Hematopoietic multipotent progenitor cell treated with erythropoietin and hydrocortisone succinate and interleukin-3 and kit ligand, for 6 days (in vitro differentiated cells): ENCODE results near the gene SLIT3.

Experiments used
- DNase-seq: peaks from one replicate; pipeline ENCODE4 v3.0.0-alpha.2; 2015

Gene SLIT3

DNA sequence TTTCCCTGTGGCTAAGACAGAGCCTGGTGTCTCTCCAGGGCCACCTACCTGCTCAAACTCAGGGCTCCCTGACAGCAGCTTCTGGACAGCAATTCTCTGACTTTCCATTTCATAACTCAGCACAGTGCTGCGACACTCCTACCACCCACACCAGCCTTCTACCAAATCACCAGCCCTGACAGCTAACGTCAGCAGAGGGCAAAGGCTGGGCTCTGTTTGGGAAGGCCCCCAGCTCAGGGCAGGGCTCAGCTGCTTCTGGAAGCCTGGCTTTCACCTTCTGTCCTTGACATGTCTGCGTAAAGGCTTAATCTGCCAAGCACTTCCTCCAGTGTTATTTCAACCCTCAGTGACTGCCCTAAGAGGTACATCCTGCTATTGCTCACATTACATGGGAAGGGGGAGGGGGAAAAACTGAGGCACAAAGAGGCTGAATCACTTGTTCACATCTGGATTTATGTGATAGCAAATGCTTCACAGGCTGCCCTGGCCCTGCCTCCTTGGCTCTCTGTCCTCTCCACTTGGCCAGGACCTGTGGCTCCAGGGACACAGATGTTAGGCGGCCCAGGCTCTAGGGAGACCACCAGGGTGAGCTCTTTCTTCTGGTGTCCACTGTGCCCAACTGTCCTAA lies 619.3 kb downstream of the SLIT3 start:
- no peak for DNase-seq

DNA sequence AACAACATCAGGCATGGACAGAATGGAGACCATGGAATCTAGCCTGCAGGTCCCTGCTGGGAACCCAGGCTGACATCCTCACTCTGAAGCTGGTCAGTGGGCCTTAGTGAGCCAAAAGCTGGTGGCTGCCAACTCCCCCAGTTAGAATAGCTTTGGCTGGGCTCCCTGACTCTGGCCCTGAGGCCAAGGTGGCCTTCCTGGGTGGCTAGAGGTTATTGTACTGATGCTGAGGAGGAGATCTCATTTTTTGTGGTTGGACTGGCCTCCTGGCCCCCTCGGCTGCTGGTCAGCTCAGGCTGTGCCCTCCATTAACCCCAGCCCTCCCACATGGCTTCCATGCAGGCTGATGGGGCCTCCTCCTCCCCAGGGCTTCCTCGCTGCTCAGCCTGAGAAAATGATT lies 620.5 kb downstream of the SLIT3 start:
- no peak for DNase-seq

DNA sequence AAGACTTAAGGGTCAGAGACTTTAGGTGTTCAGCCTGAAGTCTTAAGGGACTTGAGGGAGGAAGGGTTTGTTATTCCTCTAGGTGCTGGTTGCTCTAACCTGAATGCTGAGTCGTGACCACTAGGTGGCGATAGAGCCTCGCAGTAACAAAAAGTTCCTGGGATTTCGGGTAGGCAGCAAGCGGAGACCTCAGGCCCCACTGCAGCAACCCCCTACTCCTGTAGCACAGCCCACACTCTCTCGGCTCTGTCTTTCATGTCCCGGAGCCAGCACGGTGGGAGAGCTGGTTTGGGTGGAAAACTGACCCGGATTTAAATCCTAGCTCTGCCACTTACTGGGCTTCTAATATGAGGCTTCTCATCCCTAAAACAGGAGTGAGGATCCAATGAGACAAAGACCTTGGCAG lies 621.4 kb downstream of the SLIT3 start:
- DNase-seq, result peak; percentile 82

DNA sequence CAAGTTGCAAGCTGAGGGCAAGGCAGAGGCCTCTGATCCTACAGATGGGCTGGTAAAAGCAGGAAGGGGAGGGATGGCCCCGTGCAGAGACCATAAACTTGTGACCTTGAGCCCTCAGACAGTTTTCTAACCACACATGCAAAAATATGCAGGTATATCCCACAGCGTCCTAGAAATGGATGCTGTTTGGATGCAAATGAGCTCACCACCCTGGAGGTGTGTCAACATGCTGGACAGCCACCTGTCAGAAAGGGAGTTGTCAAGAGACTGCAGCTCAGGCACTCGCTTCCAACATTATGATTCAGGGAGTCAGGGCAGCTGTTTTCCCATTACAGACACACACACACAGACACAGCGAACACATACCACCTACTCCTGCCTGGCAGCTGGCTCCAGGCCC lies 624.4 kb downstream of the SLIT3 start:
- DNase-seq, result no peak

DNA sequence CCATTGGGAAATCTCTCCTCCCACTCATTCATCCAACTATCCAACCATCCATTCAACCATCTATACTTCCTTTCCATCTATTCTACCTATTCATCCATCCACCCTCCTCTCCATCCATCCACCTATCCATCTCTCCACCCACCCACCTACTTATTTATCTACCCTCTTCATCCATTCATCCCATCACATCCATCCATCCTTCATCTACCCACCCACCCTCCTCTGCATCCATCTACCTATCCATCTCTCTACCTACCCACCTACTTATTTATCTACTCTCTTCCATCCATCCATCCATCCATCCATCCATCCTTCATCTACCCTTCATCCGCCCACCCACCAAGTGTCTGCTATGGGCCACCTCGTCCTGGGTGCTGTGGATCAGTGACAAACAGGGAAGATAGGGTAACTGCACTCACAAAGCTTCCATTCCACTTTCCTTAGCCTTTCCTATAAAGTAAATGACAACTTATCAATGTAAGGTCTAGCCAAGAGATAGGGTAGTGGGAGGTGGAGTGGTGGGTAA lies 625.0 kb downstream of the SLIT3 start:
- DNase-seq, result no peak

GRCh38 chr5:168674893-168675482 lies 626.0 kb downstream of the SLIT3 start:
- no peak for DNase-seq

GRCh38 chr5:168672888-168673287 lies 628.1 kb downstream of the SLIT3 start:
- no peak for DNase-seq

- no peak for DNase-seq
These were observed 628.9 kb downstream of the SLIT3 start for GRCh38 chr5:168672016-168672415.

DNA sequence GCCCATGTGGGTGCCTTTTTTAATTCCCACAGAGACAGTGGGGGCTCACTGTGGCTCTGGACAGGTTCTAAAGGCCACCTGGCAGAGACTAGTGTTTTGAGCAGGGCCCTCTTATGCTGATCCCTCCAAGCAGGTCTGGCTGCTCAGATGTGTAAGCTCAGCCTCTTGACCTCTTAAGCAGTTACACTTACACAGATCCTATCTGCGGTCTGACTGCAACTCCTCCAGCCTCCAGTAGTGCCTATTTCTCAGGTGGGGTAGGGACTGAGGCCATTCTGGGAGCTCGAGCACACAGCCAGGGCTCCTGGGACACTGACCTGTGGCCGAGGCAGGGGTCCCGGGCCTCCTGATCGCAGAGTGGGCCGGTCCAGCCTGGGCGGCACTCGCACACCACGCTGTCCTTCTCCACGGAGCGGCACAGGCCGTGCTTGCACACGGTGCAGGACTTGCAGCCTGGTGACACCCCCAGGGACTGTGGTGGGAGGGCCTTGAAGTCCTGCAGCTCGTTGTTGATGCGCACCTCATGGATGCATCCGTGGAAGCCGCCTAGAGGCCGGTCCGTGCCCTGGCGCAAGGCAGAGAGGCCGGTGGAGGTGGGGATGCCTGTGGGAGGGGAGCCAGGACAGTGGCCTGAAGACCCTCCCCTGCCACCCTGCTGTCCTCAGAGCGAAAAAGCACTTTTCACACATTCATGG lies 629.9 kb downstream of the SLIT3 start:
- no peak for DNase-seq

GRCh38 chr5:168669668-168670378 lies 631.1 kb downstream of the SLIT3 start:
- DNase-seq, result no peak

DNA sequence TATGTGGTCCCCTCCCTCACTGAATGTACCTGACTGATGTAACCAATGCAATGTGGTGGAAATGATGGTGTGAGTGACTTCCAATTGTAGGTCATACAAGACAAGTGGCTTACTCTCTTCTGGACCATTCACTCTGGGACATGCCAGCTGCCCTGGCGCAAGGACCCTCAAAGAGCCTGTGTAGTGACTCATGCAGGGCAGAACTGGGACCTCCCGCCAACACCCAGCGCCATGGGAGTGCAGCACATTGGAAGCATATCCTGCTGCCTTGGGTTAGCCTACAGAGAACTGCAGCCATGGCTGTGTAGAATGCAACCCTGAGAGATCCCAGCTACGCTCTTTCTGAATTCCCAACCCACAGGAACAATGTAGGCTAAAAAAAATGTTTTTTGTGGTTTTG lies 631.8 kb downstream of the SLIT3 start:
- DNase-seq, result no peak

- DNase-seq, result no peak
These were observed 632.9 kb downstream of the SLIT3 start for GRCh38 chr5:168668078-168668477.

DNA sequence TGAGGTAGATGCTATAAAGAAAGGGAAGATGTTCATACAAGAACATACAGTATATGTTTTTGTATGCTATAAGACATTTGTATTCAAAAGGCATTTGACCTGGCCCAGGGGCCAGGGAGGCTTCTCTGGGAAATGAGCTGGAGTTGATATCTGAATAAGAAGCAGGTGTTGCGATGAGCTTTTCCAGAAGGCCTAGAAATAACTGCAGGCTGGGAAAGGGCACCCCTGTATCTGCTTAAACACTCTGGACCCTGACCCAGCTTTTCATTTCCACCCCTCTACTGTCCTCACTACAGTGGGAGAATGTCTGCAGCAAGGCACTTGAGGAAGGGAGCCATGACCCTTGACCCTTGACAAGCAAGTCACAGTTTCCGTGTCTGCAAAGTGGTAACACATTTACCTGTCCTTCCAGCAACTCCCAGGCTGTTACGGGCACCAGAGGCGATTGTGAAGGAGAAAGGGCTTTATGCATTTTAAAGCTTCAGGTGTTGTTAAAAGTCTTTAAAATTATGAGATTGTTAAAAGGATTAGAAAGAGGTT lies 633.6 kb downstream of the SLIT3 start:
- DNase-seq, result no peak

DNA sequence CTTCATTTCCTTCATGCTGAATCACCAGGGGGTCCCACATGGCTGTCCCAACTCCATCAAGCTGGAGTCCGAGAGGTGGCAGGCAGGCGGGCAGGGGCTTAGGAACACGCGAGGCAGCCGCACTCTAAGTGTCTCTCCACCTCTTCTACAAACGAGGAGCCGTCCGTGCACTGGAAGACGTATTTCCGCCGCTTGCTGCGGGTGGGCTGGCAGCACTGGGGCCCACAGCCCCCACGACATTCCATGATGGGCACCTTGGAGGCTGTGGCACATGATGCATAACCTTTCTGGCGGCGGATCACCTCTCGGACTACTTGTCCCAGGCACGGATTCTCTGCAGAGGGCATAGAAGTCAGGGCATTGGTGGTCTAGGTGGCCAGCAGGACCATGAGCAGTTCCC lies 634.6 kb downstream of the SLIT3 start:
- no peak for DNase-seq

- DNase-seq, result no peak
These were observed 637.5 kb downstream of the SLIT3 start for GRCh38 chr5:168663276-168664004.

DNA sequence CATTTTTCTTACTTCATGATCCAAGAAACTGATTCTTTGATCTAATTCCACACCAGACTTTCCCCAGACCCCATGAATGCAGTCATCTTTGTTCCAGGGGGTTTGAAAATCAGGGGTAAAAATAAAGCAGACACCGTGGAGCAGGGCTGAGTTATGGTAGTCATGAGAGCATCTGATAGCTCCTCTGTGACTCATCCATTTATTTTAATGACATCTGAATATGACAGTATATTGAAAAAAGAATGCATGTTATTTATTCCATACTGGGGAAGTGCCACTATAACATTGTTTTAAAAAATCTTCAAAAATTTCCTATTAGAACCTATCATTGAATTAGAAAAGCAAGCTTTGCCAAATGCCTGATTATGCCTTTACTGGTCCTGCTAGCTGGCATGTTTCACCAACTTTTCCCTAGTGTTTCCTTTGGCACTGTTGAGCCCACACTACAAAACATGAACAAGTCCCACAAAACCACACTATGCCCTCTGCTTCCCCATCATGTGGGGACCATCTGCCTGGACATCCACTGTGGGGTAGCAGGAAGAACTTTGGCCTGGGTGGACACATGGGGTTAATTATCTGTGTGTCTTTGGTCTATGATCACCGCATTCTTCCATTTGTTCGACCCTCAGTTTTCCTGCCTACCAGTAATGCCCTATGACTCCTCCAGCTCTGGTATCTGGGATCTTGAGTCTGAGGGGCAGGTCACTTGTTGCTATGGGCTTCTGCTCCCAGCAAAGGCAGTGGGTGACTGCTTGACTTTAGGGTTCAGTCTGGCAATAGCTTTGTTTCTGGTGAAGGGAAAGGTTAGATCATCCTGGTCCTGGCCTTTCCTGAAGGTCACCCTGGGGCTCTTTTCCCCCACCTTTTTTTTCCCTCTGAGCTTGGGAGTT lies 639.1 kb downstream of the SLIT3 start:
- DNase-seq, result no peak

- no peak for DNase-seq
These were observed 640.2 kb downstream of the SLIT3 start for GRCh38 chr5:168660691-168661090.

DNA sequence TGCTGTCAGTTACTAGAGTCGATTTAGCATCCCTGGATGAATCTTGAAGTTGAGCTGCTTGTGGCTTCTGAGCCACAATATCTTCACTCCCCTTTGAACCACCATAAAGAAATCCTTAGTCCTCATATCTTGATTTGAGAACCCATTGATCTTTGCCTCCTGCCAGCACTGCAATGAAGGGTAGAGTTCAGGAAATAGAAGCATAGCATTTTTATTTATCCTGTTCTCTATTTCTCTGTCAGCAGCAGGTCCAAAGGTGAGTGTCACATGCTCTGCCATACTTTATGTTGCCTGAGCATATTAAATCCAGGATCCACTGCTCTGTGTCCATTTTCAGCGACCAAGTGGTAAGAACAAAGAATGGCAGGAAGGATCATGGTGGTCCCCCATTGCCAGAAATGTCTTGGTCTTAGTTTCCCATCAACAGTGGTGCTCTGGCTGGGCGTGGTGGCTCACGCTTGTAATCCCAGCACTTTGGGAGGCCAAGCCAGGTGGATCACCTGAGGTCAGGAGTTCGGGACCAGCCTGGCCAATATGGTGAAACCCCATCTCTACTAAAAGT lies 641.6 kb downstream of the SLIT3 start:
- no peak for DNase-seq

- no peak for DNase-seq
These were observed 642.5 kb downstream of the SLIT3 start for GRCh38 chr5:168658394-168658793.

DNA sequence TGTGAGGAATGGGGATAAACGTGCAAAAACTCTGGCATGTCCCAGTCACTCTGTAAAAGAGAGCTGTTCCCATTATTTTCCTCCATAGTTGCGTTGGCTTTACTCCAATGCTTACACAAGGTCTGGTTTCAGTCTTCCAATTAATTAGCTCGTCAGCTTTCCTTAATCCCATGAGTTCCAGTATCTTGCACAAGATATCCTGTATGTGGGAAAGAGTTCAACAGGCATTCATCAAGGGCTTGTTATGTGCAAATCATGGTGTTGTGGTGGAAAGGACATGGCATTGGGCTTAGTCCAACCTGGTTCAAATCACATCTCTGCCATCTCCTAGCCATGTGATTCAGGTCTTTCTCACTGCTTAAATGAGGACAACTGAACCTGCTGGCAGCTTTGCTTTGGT lies 644.3 kb downstream of the SLIT3 start:
- no peak for DNase-seq

DNA sequence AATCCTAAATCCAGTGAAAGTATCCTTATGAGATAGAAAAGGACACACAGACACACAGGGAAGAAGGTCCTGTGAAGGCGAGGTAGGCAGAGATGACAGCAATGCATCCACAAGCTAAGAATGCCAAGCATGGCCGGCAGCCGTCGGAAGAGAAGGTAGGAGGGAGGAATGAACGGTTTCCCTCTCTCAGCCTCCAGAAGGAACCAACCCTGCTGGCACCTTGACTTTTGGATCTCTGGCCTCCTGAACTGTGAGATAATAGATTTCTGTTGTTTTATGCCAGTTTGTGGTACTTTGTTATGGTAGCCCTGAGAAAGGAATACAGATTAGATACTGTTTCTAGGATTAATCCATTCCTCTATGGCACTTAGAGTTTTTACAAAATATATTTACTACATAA lies 645.6 kb downstream of the SLIT3 start:
- no peak for DNase-seq
